Measurements from ENCODE around the gene KIFC1. TPM values are rescaled to one million over a fixed set of nuclear protein-coding genes. Genes with fewer than 3 reads are reported as not detected.
"Not testable (repeated sequence)": the region's sequence is repeated elsewhere in the genome, so short reads cannot be mapped to it uniquely, and the experiment has no call there.

The KIFC1 gene
- polyA plus RNA-seq, 3 donors, result 0.14 to 0.87 (median 0.68) TPM

GRCh38 chr6:33356295-33356694, 35.3 kb upstream of the KIFC1 start:
- peaks cover 2 to 9% (median 9%) of the 10 kb centered on the region in 3 donors for H3K27me3 Mint-ChIP-seq (ENCODE audit: low read depth in 3 of 3)
- Histone ChIP-seq H4K20me1 (ENCODE audit: insufficient read depth, low read length) (no peaks in the 10 kb centered on the region), H3K4me1 (ENCODE audit: control insufficient read depth in 1 of 2, insufficient read depth in 2 of 2, low read length in 2 of 2) (no peaks in the 10 kb centered on the region), H2AFZ (ENCODE audit: insufficient read depth, low read depth, low read length, poor library complexity, severe bottlenecking) (no peak overlapping the region), H3K9me3 (replicated peaks in 1 of 2; ENCODE audit: control insufficient read depth in 1 of 2, insufficient read depth in 1 of 2, low read length in 2 of 2) (no peaks in the 10 kb centered on the region), H3K79me2 (ENCODE audit: insufficient read depth, low read length) (no peaks in the 10 kb centered on the region), H3K27me3 (ENCODE audit: control insufficient read depth in 2 of 2, insufficient read depth in 2 of 2, low read length in 2 of 2) (no peaks in the 10 kb centered on the region), H3K4me2 (replicated peaks; ENCODE audit: extremely low read depth, low read length, poor library complexity, severe bottlenecking) (no peak overlapping the region), H3K4me3 (replicated peaks in 1 of 3; ENCODE audit: low read depth in 2 of 3, low read length in 3 of 3) (no peak overlapping the region), H3K27ac (ENCODE audit: low read depth in 1 of 2, low read length in 2 of 2) (no peak overlapping the region), H3K36me3 (replicated peaks in 1 of 2; ENCODE audit: control insufficient read depth in 1 of 2, insufficient read depth in 2 of 2, low read length in 2 of 2) (no peaks in the 10 kb centered on the region), H3K9ac (ENCODE audit: insufficient read depth, low read length, poor library complexity, severe bottlenecking) (no peak overlapping the region)
- no peak for DNase-seq
- H3K27ac Mint-ChIP-seq, result no peak overlapping the region
- H3K4me3 Mint-ChIP-seq, result no peak overlapping the region
- no peak for TF ChIP-seq CTCF (IDR thresholded peaks at IDR 0.05)
- H3K4me1 Mint-ChIP-seq, result no peaks in the 10 kb centered on the region
- H3K9me3 Mint-ChIP-seq, result peaks cover 0 to 2% (median 0%) of the 10 kb centered on the region in 7 donors
- 100% methylated on average over 2 of the region's 3 CpGs for WGBS (ENCODE audit: insufficient coverage)
- H3K36me3 Mint-ChIP-seq, result no peaks in the 10 kb centered on the region
- intact Hi-C loops (cut with micrococcal nuclease), result no loop called here

DNA sequence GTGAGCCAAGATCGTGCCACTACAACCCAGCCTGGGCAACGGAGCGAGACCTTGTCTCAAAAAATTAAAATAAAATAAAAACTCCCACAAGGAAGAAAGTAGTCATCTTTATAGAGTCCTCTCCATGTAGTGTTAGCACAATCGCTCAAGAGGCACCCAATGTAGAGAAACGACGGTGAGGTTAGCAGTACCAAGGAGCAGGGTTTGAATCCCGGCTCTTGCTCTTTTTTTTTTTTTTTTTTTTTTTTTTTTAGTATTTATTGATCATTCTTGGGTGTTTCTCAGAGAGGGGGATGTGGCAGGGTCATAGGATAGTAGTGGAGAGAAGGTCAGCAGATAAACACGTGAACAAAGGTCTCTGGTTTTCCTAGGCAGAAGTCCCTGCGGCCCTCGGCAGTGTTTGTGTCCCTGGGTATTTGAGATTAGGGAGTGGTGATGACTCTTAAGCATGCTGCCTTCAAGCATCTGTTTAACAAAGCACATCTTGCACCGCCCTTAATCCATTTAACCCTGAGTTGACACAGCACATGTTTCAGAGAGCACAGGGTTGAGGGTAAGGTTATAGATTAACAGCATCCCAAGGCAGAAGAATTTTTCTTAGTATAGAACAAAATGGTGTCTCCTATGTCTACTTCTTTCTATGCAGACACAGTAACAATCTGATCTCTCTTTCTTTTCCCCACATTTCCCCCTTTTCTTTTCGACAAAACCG, 34.3 kb upstream of the KIFC1 start:
- H3K27me3 Mint-ChIP-seq (ENCODE audit: low read depth in 3 of 3); H3K36me3 ChIP-seq (replicated peaks in 1 of 2; ENCODE audit: control insufficient read depth in 1 of 2, insufficient read depth in 2 of 2, low read length in 2 of 2); DNase-seq; H3K27me3 ChIP-seq (ENCODE audit: control insufficient read depth in 2 of 2, insufficient read depth in 2 of 2, low read length in 2 of 2); H3K4me1 ChIP-seq (ENCODE audit: control insufficient read depth in 1 of 2, insufficient read depth in 2 of 2, low read length in 2 of 2); H3K36me3 Mint-ChIP-seq; H3K4me2 ChIP-seq (replicated peaks; ENCODE audit: extremely low read depth, low read length, poor library complexity, severe bottlenecking); H3K9ac ChIP-seq (ENCODE audit: insufficient read depth, low read length, poor library complexity, severe bottlenecking); H3K4me1 Mint-ChIP-seq; H3K9me3 Mint-ChIP-seq; H2AFZ ChIP-seq (ENCODE audit: insufficient read depth, low read depth, low read length, poor library complexity, severe bottlenecking); H3K9me3 ChIP-seq (replicated peaks in 1 of 2; ENCODE audit: control insufficient read depth in 1 of 2, insufficient read depth in 1 of 2, low read length in 2 of 2); H3K27ac Mint-ChIP-seq; H3K27ac ChIP-seq (ENCODE audit: low read depth in 1 of 2, low read length in 2 of 2); H3K4me3 ChIP-seq (replicated peaks in 1 of 3; ENCODE audit: low read depth in 2 of 3, low read length in 3 of 3); H3K79me2 ChIP-seq (ENCODE audit: insufficient read depth, low read length); H3K4me3 Mint-ChIP-seq; intact Hi-C loops (cut with micrococcal nuclease); H4K20me1 ChIP-seq (ENCODE audit: insufficient read depth, low read length): not testable (repeated sequence)
- WGBS (ENCODE audit: insufficient coverage), result 100% methylated on average over 2 of the region's 13 CpGs
